GM21717 (cell line): ENCODE measurements around the gene IL12RB1.

Experiments used
- ATAC-seq: cut with Tn5 transposase; IDR thresholded peaks from one replicate; pipeline ENCODE4 v1.9.1; 2021; ENCODE audit warnings: mild to moderate bottlenecking, moderate library complexity; ENCODE audit not compliant: unreplicated experiment

Gene IL12RB1

GRCh38 chr19:18013210-18014111 lies 73.3 kb downstream of the IL12RB1 start:
- ATAC-seq, result no peak

GRCh38 chr19:18010149-18010548 lies 76.6 kb downstream of the IL12RB1 start:
- no peak for ATAC-seq

GRCh38 chr19:18009412-18010066 lies 77.2 kb downstream of the IL12RB1 start:
- no peak for ATAC-seq
